Measurements from ENCODE around the gene LY6G6D.

- TF ChIP-seq, protein P1, sequence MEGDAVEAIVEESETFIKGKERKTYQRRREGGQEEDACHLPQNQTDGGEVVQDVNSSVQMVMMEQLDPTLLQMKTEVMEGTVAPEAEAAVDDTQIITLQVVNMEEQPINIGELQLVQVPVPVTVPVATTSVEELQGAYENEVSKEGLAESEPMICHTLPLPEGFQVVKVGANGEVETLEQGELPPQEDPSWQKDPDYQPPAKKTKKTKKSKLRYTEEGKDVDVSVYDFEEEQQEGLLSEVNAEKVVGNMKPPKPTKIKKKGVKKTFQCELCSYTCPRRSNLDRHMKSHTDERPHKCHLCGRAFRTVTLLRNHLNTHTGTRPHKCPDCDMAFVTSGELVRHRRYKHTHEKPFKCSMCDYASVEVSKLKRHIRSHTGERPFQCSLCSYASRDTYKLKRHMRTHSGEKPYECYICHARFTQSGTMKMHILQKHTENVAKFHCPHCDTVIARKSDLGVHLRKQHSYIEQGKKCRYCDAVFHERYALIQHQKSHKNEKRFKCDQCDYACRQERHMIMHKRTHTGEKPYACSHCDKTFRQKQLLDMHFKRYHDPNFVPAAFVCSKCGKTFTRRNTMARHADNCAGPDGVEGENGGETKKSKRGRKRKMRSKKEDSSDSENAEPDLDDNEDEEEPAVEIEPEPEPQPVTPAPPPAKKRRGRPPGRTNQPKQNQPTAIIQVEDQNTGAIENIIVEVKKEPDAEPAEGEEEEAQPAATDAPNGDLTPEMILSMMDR (IDR thresholded peaks at IDR 0.05; ENCODE audit: low read depth, low read length, missing input control), result no peak
- TF ChIP-seq GABPA (IDR thresholded peaks at IDR 0.05 in 1 of 2, conservative IDR thresholded peaks at IDR 0.05 in 1 of 2) (no peak), TAF1 (conservative IDR thresholded peaks at IDR 0.05) (no peak), YY1 (IDR thresholded peaks at IDR 0.05) (no peak), HNF4A (conservative IDR thresholded peaks at IDR 0.05) (no peak), NR2F2 (IDR thresholded peaks at IDR 0.05) (no peak), RAD21 (IDR thresholded peaks at IDR 0.05) (no peak)
Measured at GRCh38 chr6:31690231-31691077, 24.7 kb upstream of the LY6G6D start.
